ENCODE data around the gene CRYGN. TPM values are rescaled to one million over a fixed set of nuclear protein-coding genes. Genes with fewer than 3 reads are reported as not detected.

CRYGN gene
- total RNA-seq, 1 experiment from 2014 or later: not detected

- no peak for DNase-seq (ENCODE audit: low spot score)
These were observed 12.8 kb downstream of the CRYGN start for GRCh38 chr7:151426904-151427704.

- DNase-seq (ENCODE audit: low spot score): peak; percentile 96
These were observed 13.5 kb downstream of the CRYGN start for GRCh38 chr7:151426441-151426903.

- DNase-seq (ENCODE audit: low spot score): peak; percentile 54
These were observed 14.1 kb downstream of the CRYGN start for GRCh38 chr7:151425670-151426440.

DNA sequence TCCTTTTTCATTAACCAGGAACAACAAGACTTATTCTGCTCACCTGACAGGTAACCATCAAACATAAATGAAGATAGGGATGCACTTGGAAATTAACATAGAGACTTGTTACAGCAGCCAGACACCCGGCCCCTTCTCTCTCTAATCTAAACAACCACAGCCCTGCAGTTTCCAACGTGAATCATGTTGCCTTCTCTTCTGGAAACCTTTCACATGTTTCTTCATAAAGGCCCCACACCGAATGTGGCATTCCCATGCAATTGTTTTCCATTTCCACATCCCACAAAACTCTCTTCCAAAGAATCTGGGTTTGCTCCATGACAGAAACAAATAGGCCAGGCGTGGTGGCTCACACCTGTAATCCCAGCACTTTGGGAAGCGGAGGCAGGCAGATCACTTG, 15.1 kb downstream of the CRYGN start:
- DNase-seq (ENCODE audit: low spot score): no peak

- DNase-seq (ENCODE audit: low spot score): no peak
These were observed 16.0 kb downstream of the CRYGN start for GRCh38 chr7:151423936-151424335.

GRCh38 chr7:151423226-151423625, 16.7 kb downstream of the CRYGN start:
- no peak for DNase-seq (ENCODE audit: low spot score)

DNA sequence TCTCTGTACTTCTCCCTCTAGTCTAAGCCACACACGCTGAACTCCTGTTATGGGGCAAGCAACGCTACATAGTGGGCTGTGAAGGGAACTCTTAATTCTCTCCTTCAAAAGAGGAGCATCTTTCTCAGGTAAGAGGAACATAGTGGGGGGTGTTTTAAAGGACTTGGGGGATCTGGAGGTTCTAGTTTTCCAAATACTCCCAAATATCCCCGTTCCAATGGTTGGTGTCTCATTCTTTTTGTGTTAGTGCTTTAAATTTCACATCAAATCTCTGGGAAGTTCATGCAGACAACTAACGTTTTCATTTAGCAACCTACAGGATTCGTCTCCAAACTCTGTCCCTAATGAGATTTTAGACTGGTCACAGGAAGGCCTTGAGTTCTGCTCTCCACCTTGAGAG, 17.7 kb downstream of the CRYGN start:
- no peak for DNase-seq (ENCODE audit: low spot score)

DNA sequence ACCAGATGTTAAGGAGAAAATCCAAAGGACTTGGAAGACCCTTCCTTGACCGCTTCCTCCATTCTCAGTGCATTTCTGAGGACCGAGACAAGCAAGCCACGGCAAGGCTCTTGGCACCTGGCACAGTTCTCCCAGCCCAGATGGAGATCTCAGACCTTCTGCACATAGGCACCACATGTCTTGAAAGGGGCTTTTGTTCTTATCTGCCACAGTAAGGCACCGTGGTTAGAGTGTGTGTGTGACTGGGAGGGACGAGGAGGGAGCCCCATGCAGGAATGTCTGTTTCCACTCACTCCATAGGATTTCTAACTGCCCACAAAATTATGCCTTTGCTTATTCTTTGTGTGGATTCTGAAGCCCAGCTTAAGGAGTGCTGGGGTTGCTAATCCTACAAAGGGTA, 19.8 kb downstream of the CRYGN start:
- no peak for DNase-seq (ENCODE audit: low spot score)

DNA sequence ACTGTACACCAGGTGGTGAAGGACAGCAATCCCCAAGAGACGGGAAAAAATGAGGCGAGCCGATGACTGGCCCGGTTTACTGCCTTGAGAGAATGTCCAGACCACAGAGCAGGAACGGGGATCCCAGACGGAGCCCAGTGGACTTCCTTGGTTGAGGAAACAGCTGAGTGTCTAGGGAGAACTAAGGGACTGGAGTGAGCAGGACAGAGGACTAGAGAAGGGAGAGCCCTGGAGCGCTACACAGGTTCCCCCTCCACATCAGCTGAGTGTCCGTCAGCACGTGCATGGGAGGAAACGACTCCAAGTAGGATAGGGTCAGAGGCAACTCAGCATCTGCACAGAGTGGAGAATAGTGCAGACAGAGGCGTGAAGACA, 23.0 kb downstream of the CRYGN start:
- DNase-seq (ENCODE audit: low spot score): no peak

DNA sequence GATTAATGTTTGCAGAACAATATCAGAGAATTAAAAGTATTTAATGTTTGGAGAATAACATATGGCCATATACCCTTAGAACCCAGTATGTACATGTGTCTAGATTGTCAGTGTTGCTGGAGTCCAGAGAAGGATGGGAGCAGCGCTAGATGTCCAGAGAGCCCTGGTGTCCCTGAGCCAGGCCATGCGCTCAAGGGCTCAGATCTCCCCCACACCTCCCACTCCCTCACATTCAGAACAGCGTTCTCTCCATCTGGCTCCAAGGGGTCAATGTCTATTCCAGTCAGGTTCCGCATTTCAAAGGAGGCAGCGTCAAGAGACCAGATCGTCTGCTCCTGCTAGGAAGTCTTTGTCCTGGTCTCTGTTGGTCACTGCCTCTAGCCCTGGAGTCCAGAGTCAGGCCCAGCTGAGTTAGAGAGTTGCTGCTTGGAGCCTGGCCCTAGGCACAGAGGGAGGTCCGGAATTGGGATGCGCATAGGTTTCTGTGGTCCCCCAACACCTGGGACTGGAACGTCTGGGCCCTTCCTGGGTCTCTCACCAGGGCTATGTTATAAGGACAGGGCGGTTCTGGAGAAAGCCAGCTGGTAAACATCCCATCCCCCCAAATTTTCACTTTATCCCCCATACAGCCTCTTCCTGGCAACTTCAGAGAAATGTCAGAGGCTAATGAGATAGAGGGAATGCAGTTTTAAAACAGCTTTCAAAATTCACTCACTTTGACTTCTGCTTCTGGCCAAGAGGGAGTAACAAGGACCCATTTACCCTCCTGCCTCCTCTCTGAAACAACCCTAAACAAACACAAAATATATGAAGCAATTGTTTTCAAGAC, 23.6 kb downstream of the CRYGN start:
- DNase-seq (ENCODE audit: low spot score): no peak

GRCh38 chr7:151415375-151416105, 24.4 kb downstream of the CRYGN start:
- DNase-seq (ENCODE audit: low spot score): no peak

- DNase-seq (ENCODE audit: low spot score): no peak
These were observed 26.7 kb downstream of the CRYGN start for GRCh38 chr7:151413241-151413640.

GRCh38 chr7:151412318-151412717, 27.6 kb downstream of the CRYGN start:
- no peak for DNase-seq (ENCODE audit: low spot score)

GRCh38 chr7:151411551-151411950, 28.4 kb downstream of the CRYGN start:
- DNase-seq (ENCODE audit: low spot score): no peak

DNA sequence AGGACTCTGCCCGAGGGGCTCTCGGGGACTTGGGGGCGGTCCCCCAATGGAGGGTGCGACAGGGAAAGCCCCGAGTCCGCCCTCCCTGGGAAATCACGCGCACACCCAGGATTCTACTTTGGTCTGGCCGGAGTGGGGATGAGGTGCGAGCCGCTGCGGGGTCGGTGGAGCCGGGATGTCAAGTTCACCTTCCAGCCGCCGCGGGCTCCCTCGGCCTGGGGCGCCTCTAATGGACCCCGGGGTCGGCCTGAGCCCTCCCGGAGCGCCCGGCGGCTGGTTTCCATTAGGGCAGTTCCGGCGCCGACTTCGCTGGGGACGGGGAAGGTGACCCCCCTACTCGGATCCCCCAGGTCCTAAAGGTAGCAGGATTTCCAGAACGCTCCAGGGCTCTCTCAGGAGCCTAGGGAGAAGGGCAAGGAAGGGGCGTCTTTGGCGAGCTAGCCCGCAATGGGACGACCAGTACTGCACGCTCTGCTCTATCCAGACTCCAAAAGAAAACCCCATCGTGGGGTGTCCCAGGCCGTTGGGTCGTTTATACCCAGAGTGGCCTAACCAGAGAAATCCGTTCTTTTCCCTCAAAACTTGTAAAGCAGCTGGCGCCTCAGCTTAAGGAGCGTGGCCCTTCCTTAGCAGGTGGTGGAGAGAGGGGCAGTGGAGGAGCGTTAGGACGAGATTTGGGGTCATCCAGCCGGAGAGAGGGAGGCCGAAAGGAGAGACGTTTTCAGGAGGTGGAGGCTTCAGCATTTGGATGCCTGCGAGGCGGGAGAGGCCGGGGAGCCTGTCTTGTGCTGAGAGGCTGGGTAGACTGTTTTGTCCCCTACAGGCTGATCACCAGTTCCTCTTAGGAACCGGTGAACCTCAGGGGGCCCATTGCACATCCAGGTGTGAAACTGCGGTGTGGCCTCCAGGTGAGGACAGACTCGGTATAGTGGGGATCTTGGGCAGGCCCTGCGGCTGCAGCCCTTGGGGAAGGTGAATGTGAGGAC, 29.2 kb downstream of the CRYGN start:
- no peak for DNase-seq (ENCODE audit: low spot score)

DNA sequence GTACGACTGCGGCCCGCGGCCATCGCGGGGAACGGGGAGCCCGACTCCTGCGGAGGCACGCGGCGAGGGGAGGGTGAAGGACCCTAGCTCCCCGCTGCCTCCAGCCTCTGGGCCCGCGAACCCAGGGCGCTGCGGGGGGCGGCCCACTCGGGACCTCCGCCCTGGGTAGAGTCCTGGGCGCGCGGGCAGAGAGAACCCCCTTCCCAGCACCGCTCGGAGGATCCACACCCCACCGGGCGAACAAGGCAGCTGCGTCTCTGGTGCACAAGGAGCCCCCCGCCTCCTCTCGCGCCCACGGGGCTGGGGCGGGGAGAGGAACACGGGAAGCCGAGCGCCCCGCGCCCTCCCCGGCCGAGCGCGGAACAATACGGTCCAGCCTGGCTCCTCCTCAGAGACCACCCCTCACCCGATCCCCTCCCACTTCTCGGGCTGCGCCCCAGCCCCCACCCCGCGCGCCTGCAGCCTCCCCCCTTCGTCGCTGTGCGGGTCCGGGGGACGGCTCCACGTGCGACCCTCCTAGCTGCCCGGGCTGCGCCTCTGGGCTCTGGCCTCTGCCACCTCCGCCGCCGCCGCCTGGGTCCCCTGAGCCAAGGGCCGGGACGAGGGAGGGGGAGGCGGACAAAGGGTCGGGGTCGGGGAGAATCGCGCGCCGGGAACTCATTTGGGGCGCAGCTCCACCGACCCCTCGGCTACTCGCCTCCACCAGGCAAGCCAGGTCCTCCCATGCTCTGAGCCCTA, 30.1 kb downstream of the CRYGN start, which contains the start of gene WDR86:
WDR86 (minus strand) TSS at position 372 of the 738 bp plus-strand sequence. CDS start 449 bp downstream, outside the sequence.
- DNase-seq (ENCODE audit: low spot score): no peak

GRCh38 chr7:151408839-151409666, 30.9 kb downstream of the CRYGN start:
- DNase-seq (ENCODE audit: low spot score): no peak

- DNase-seq (ENCODE audit: low spot score): no peak
These were observed 31.5 kb downstream of the CRYGN start for GRCh38 chr7:151408498-151408838.

All from A172 (cell line).